Middle frontal gyrus (tissue), 1 donor: Measurements from ENCODE around the gene NAA30.
"Not testable (repeated sequence)": the region's sequence is repeated elsewhere in the genome, so short reads cannot be mapped to it uniquely, and the experiment has no call there.

Experiments
- DNase-seq: peaks from one replicate; pipeline ENCODE4 v3.0.0-alpha.2; 2015; ENCODE audit warnings: low spot score; ENCODE audit errors: extremely low spot score

NAA30 gene

DNA sequence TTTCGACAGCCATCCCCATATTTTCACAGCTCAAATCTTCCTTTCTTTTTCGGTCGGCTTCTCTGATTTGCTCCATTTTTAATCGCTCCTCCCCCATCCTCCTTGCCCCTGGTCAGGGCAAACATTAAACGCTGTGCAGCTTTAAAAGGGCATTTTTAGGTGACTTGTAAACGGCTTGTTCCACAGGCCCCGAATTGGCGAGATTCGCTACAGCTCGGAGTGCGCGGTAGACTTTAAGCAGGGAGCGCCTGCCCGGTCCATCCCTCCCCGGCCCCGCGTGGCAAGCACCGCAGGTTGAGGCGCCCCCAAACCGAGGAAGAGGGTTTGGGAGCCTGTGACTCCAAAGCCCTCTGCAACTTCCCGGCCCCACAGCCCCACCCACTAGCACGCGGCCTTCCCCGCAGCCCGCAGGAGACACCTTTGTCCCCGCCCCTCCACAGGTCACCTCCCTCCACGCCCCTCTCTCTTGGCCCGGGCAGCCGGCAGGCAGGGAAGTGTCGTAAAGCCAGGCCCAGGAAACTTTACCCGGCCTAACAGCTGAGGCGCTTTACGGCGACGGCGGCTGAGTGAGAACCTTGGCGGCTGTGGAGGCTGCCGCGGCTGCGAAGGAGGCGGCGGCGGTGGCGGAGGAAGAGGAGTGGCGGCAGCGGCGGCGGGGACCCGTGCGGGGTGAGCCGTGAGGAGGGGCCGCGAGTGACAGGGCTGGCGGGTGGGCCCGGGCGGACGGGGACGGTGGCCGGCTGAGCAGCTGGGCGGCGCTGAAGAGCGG is at the start of gene NAA30:
Gene NAA30, plus strand, starts transcription at position 550 of the 769 bp plus-strand sequence. CDS start 372 bp downstream, outside the sequence.
- DNase-seq = peak; percentile 73

DNA sequence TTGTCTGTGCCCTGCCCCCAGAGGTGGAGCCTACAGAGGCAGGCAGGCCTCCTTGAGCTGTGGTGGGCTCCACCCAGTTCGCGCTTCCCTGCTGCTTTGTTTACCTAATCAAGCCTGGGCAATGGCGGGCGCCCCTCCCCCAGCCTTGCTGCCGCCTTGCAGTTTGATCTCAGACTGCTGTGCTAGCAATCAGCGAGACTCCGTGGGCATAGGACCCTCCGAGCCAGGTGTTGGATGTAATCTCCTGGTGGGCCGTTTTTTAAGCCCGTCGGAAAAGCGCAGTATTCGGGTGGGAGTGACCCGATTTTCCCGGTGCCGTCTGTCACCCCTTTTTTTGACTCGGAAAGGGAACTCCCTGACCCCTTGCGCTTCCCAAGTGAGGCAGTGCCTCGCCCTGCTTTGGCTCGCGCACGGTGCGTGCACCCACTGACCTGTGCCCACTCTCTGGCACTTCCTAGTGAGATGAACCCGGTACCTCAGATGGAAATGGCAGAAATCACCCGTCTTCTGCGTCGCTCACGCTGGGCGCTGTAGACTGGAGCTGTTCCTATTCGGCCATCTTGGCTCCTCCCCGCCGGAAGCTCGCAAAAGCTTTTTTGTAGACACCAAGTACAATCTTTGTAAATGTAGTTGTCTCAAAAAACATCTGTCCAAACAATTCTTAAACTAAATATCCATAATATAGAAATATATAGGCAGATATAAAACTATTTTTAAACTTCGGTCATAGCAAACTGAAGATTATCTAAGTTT is 46.7 kb upstream of the NAA30 start:
- DNase-seq = not testable (repeated sequence)

DNA sequence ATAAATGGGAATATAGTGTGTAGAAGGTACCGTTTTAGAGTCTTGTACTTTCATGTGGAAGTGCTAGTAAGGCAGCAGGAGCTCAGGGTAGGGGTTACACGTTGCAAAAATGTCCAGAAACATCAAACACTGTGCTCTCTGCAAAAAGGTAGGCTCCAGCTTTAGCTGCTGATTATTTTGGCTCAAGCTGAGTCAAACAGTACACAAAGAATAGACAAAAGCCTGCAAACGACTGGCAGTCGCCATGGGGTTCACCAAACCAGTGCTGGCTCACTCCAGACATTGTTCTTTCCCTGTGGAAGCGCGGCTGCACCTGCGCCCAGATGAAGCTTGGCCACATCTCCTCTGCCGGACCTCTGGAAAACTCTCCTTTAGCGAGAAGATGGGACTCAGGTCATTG is 45.3 kb upstream of the NAA30 start:
- no peak for DNase-seq

- DNase-seq = no peak
Measured at GRCh38 chr14:57346741-57347140, 43.6 kb upstream of the NAA30 start.

DNA sequence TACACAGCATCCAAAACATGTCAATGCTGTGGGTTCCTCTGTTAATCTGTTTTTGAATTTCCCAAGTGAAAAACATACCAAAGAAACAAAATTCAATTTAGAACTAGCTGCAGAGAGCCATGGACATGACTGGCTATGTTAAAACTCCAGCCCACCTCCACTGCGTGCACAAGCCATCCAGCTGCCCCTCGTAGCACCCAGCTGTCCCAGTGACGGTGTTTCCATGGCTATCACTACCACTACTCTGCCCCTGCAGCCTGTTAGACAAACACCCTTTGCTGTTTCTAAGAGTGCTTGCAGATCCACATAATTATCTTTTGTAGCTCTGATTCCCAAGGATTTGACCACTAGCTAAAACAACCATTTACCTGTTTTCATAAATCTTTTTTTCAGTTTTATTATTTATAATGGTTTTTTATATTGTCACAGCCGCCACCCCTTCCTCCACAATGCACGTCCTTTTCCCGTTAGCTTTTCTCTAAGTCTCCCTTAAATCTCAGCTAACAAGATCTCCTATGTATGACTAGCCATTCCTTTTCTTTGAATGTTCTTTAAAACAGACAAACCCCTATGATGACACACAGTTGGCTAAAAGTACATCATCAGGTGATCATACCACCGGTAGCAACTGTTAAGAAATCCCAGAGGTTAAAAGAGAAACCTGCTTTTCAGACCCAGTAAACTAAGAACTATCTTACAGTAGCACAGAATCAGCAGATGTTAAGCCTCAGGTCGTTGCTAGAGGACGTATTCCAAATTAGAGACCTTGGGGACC is 37.8 kb upstream of the NAA30 start:
- DNase-seq = no peak

DNA sequence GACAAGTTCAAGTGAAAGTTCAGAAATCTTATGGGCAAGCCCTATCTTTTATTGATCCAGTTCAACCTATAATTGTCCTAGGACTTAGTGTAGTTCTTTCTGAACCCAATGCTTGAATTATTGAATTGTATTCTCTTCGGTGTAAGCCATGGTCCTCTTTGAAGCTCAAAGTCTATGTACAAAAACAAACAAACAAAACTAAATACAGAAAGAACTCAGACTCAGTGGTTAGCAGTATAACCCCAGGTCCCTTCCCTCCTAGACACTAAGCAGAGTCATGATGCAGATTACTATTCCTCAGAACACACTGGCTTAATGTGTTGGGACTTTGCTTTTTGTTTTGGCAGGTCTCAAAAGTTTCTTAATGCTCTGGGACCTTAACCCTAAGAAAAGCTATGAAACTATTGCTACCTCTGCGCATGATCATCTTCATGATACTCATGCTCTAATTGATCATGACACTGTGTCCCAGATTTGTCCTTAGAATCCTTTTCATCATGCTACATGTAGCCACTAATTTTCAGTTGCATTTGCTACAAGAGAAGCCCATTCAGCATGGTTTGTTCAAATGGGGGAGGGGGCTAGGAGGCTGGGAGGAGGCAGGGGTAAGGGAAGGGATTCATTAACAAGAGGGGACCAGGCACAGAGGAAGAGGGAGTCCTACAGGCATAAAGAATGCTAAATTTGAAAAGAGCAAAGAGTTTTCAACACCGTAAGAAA is 35.1 kb upstream of the NAA30 start:
- no peak for DNase-seq

- no peak for DNase-seq
Measured at GRCh38 chr14:57362361-57362760, 28.0 kb upstream of the NAA30 start.

GRCh38 chr14:57364659-57365450 is 25.5 kb upstream of the NAA30 start:
- no peak for DNase-seq

DNA sequence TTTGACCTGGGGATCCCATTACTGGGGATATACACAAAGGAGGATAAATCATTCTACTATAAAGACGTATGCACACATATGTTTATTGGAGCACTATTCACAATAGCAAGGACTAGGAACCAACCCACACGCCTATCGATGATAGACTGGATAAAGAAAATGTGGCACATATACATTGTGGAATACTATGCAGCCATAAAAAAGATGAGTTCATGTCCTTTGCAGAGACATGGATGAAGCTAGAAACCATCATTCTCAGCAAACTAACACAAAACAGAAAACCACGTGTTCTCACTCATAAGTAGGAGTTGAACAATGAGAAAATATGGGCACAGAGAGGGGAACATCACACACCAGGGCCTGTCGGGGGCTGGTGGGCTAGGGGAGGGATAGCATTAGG is 20.2 kb upstream of the NAA30 start:
- not testable (repeated sequence) for DNase-seq

- no peak for DNase-seq
Measured at GRCh38 chr14:57371013-57371412, 19.4 kb upstream of the NAA30 start.

DNA sequence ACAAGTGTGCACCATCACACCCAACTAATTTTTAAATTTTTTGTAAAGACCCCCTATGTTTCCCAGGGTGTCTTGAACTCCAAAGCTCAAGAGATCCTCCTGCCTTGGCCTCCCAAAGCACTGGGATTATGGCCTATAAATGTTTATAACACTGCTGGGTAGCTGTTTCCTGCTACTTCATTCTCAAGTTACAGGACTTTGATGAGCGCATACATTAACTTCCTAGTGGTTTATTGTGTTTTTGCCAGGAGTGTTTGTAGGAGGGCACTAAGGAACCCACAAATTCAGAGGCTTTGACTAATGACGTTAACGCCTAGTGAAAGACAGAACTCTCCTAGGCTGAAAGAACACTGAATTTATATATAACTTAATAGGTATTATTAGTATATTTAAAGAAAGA is 15.2 kb upstream of the NAA30 start:
- DNase-seq = no peak

DNA sequence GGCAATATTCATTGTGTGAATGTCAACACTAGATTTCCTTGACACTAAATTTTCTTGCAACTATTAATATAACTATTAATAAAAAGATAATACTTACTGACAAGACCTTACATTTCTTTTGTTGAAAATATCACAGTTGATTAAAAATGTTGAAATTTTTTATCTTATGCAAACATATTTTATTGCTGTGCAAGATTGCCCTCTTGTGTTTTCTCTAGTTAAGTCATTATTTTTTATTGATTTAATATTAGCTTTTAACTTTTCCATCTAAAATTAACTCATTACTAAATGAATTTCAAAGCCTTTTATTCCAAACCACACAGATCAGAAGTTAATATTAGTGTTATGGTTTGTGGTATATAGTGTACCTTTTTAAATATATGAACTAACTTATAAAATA is 11.7 kb upstream of the NAA30 start:
- no peak for DNase-seq

DNA sequence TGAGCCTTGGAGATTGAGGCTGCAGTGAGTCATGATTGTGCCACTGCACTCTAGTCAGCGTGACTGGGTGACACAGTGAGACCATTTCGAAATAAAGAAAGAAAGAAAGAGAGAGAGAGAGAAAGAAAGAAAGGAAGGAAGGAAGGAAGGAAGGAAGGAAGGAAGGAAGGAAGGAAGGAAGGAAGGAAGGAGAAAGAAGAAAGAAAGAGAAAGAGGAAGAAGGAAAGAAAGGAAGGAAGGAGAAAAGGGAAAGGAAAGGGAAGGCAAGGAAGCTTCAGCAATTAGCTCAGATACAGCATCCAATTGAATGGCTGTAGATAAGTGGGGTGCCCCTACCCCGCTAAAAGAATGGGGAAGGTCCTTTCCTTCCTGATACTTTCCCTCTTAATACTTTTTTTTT is 9.5 kb upstream of the NAA30 start:
- DNase-seq = no peak

- DNase-seq = no peak
Measured at GRCh38 chr14:57382283-57382682, 8.1 kb upstream of the NAA30 start.

GRCh38 chr14:57383125-57383745 is 7.2 kb upstream of the NAA30 start:
- DNase-seq = no peak

GRCh38 chr14:57388067-57388466 is 2.3 kb upstream of the NAA30 start:
- DNase-seq = no peak

DNA sequence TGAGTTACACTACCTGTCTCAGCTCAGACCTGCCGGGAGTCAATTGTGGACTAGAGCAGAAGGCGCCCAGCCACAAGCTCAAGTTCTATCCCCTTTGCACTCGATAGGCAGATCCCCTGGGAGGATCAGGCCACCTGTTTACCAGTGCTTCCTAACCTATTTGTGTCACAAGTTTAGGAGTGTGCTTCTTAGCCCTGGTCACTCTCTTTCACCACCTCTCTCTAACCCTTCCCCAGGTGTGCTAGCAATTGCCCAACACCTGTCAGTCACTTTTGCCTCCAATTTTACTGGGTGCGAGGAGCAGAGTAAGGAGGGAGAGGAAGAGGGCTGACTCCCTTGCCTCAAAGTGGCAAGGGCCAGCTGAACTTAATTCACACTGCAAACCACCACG is 745 bp upstream of the NAA30 start:
- no peak for DNase-seq

- no peak for DNase-seq
Measured at GRCh38 chr14:57390806-57391516, 575 bp downstream of the NAA30 start.

DNA sequence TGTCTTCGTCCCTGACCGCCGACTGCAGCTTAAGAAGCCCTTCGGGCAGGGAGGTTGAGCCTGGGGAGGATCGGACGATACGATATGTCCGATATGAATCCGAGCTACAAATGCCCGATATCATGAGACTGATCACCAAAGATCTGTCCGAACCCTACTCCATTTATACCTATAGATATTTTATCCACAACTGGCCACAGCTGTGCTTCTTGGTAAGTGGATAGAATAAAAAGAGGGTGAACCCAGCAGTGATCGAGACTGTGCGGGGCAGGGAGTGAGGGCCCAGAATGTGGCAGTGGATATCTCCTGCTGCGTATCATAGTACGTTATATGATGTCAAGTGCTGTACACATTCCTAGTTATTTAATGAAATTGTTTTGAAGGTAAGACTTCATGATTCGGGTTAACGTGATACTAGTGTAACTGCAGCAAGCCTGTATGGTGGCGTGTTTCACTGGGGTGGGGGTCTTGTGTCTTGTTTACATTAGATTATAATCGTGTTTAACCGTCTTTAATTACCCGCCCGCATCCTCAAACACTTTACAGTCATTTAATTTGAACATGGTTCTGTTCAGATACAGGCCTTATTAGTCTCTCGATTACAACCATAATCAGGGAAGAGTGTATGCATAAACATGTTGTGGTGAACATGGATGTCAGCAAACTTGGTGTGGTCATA is 1.3 kb downstream of the NAA30 start:
- no peak for DNase-seq
